Brain microvascular endothelial cell (primary cell): ENCODE measurements around the gene TMEM236.

ENCODE experiments used
- DNase-seq: peaks from one replicate; pipeline ENCODE4 v3.0.0-alpha.2; 2020
- H3K27ac ChIP-seq: fragments of 250-450 bp; sonication (Bioruptor Pico); 2 replicates; pipeline ENCODE4 v1.5.1; 2020; ENCODE audit warnings: mild to moderate bottlenecking, moderate library complexity
- H3K27me3 ChIP-seq: fragments of 250-450 bp; sonication (Bioruptor Pico); replicated peaks from 2 replicates; pipeline ENCODE4 v1.5.1; 2020; ENCODE audit warnings: mild to moderate bottlenecking
- H3K36me3 ChIP-seq: fragments of 250-450 bp; sonication (Bioruptor Pico); replicated peaks from 2 replicates; pipeline ENCODE4 v1.5.1; 2020; ENCODE audit warnings: mild to moderate bottlenecking
- H3K4me3 ChIP-seq: 2 replicates; pipeline ENCODE4 v1.5.1; 2011; ENCODE audit warnings: low read depth, mild to moderate bottlenecking, control low read depth, low read length, moderate library complexity
- in situ Hi-C: cut with HindIII; loops from 2 replicates; pipeline ENCODE4 v1.10.0; 2017; ENCODE audit warnings: low sequenced_read_pairs, low pct_ligation_motif_present
- TF ChIP-seq, protein P1 (sequence below): IDR thresholded peaks from 2 replicates; pipeline ENCODE4 v1.5.1; 2011; ENCODE audit warnings: low read depth, mild to moderate bottlenecking, moderate library complexity, low read length, control low read depth, inconsistent platforms; ENCODE audit errors: missing control alignments

Gene TMEM236

DNA sequence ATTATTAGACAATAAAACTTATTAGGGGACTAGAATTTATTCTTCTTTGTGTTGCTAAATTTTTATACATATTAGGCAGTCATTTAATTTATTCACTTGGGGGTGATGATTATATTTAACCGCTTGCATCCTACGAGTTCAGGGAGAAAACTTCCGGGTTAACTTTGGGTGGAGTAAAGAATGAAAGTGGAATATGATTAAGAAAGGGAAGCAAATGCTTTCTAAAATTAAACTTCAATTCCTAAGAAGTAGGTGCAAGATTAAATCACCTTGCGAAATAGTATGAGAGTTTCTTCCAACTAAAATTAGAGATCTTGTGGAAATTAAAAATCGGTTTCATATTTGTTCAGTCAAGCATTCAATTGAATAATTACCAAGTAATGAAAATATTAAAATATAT is 90.6 kb downstream of the TMEM236 start:
- Histone ChIP-seq H3K4me3 (no peak overlapping the region), H3K36me3 (no peaks in the 10 kb centered on the region), H3K27ac (no peak overlapping the region), H3K27me3 (no peaks in the 10 kb centered on the region)
- TF ChIP-seq, protein P1, sequence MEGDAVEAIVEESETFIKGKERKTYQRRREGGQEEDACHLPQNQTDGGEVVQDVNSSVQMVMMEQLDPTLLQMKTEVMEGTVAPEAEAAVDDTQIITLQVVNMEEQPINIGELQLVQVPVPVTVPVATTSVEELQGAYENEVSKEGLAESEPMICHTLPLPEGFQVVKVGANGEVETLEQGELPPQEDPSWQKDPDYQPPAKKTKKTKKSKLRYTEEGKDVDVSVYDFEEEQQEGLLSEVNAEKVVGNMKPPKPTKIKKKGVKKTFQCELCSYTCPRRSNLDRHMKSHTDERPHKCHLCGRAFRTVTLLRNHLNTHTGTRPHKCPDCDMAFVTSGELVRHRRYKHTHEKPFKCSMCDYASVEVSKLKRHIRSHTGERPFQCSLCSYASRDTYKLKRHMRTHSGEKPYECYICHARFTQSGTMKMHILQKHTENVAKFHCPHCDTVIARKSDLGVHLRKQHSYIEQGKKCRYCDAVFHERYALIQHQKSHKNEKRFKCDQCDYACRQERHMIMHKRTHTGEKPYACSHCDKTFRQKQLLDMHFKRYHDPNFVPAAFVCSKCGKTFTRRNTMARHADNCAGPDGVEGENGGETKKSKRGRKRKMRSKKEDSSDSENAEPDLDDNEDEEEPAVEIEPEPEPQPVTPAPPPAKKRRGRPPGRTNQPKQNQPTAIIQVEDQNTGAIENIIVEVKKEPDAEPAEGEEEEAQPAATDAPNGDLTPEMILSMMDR = no peak
- in situ Hi-C loops = no loop called here
- no peak for DNase-seq

DNA sequence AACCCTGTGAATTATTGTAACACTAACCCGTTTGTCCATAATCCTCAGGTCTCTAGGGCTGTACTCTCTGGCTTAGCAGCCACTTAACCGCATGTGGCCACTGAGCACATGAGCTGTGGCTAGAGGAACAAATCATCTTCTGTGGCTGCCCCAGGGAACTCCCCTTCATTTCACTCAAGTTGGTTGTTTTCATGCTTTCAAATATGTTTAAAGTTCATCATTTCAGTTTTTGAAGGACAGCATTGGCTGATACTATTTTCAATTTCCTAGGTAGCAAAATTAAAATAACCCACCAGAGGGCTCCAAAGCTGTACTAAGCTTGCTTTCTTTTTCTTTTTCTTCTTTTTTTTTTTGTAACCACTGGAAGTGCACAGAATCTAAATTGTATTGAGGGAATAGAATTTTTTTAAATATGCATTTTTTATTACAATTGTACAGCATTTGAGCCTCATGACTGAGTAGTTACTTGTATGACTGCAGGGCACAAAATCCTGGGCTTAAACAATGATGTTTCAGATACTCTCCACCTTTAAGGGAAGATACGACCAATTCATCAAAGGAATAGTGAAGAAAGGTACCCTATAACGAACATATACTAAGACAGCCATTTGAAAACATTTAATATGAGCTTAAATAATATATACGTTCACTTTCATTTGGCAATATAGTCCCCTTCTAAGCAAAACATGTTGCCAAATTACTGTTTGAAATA is 95.7 kb downstream of the TMEM236 start:
- TF ChIP-seq, protein P1 = peak; percentile 18
- DNase-seq = no peak
- in situ Hi-C loops = no loop called here
- Histone ChIP-seq H3K36me3 (no peaks in the 10 kb centered on the region), H3K27ac (no peak overlapping the region), H3K27me3 (no peaks in the 10 kb centered on the region), H3K4me3 (no peak overlapping the region)

DNA sequence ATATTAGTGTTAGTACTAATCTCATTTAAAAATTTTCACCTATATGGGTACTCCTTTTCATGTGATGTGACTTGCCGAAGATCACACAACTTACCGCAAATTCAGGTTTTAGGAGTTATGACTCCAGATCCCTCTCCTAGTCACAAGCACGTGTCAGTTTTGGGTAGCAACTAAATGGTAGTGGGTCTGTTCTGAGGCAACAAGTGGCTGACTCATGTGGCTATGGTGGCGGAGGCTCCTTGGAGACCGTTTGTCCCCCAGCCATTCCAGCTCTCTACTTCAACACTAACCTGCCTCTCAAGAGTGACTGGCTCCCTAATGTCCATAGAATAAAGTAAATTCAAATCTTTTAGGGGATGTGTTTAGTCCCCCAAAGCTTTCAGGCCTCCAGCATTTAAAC is 96.6 kb downstream of the TMEM236 start:
- H3K4me3 ChIP-seq = no peak overlapping the region
- TF ChIP-seq, protein P1 = no peak
- no peak for DNase-seq
- H3K27me3 ChIP-seq = no peaks in the 10 kb centered on the region
- H3K27ac ChIP-seq = no peak overlapping the region
- H3K36me3 ChIP-seq = no peaks in the 10 kb centered on the region
- in situ Hi-C loops = no loop called here
